ENCODE data around the gene PPP1R37. TPM values are rescaled to one million over a fixed set of nuclear protein-coding genes. Genes with fewer than 3 reads are reported as not detected.

PPP1R37 gene
- total and polyA plus RNA-seq, 2 donors (not counting 3 experiments of a cell fraction or from before 2014, with no cell fraction given) = 16.2 to 27.1 TPM

DNA sequence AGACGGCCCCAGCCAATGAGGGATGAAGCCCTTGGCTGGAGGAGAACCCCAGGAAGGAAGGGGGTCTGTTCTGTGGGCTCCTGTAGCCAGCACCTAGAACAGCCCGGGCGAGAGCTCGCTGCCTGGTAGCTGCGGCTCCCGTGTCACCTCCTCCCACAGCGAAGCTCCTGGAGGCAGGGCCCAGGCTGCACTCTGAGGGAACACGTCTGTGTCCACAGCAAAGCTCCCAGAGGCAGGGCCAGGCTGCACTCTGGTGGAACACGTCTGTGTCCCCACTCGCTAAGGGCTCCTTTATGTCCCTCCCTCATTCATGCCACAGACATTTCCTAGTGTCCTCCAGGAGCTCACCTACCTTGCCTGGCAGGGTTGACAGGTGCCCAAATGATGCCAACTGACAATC, 76.6 kb downstream of the PPP1R37 start:
- intact Hi-C loops (cut with micrococcal nuclease) (no loop called here), dilution Hi-C loops (cut with MboI; ENCODE audit: extremely low pct_ligation_motif_present, low sequenced_read_pairs) (no loop called here)
- CTCF ChIA-PET = no interaction called here

DNA sequence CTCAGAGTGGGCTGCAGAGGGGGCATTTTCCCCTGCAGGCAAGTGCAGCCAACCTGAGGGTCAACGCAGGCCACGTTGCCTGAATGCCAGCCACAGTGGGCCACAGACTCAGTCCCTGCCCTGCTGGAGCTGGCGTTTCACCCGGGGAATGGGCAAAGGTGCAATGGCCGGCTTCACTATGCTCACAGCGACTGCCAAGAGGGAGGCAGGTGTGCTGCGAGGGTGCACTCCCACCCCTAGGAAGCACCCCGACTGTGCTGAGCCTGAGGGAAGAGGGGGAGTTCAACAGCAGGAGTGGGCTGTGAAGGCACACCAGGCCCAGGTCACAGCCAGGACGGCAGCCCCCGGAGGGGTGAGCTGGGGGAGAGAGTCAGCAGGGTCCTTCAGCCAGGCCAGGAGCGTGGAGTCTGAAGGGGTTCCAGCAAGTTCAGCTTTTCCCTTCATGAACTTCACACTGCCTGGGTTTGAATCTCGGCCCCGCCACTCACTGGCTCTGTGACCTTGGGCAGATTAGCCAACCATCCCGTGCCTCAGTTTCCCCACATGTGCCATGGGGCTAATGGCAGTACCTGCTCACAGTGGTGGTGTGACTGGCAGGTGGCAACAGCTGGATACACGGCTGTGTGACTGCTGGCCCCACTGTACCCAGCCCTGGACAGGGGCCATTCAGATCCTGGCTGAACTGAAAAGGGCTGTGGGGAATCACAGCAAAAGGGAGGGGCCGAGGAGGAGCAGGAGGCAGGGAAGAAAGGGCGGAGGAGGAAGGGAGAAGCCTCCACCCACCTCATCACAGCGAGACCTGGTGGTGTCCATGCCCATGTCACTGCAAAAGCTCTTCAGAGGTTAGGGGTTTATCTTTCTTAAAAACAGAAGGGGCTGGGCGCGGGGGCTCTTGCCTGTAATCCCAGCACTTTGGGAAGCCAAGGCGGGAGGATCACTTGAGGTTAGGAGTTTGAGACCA, 77.4 kb downstream of the PPP1R37 start:
- no peak overlapping the region for H2AFZ ChIP-seq (ENCODE audit: low read depth, low read length)
- POLR2A ChIA-PET = no interaction called here
- H4K20me1 ChIP-seq (replicated peaks; ENCODE audit: control insufficient read depth, extremely low read depth, insufficient read depth, low read length) = no peaks in the 10 kb centered on the region
- peaks cover 21% of the 10 kb centered on the region for H3K4me1 ChIP-seq (ENCODE audit: control insufficient read depth, extremely low read depth, insufficient read depth, low read length)
- intact Hi-C loops (cut with micrococcal nuclease) (loop anchor here (1.0 kb wide), 1 partner anchor 8 kb away; no protein-coding TSS in a partner anchor), dilution Hi-C loops (cut with MboI; ENCODE audit: extremely low pct_ligation_motif_present, low sequenced_read_pairs) (no loop called here)
- no peak for FAIRE-seq
- H3K36me3 ChIP-seq (ENCODE audit: control insufficient read depth in 2 of 2, extremely low read depth in 1 of 2, insufficient read depth in 2 of 2, low read length in 2 of 2) = no peaks in the 10 kb centered on the region
- no peaks in the 10 kb centered on the region for H3K27me3 ChIP-seq (ENCODE audit: control insufficient read depth in 2 of 2, insufficient read depth in 2 of 2, low read length in 2 of 2)
- H3K9ac ChIP-seq (replicated peaks; ENCODE audit: extremely low read depth, insufficient read depth, low read length) = peak overlapping the region; percentile 41
- no peak for DNase-seq (ENCODE audit: low read depth, low spot score)
- TSS peak; percentile 25 for BruUV-seq (replicated peaks)
- H3K4me2 ChIP-seq (ENCODE audit: insufficient read depth, low read length) = no peak overlapping the region
- H3K79me2 ChIP-seq (ENCODE audit: control insufficient read depth, insufficient read depth, low read length) = no peaks in the 10 kb centered on the region
- TF ChIP-seq EZH2 (IDR thresholded peaks at IDR 0.05; ENCODE audit: borderline replicate concordance, low read depth, low read length, severe bottlenecking) (no peak), GATA2 (IDR thresholded peaks at IDR 0.05; ENCODE audit: insufficient read depth, insufficient read length, low read depth, low read length) (no peak), JUN (IDR thresholded peaks at IDR 0.05; ENCODE audit: borderline replicate concordance, insufficient read depth, insufficient read length, low read depth) (no peak), POLR2A (IDR thresholded peaks at IDR 0.05; ENCODE audit: low read depth, low read length) (no peak), POLR2AphosphoS5 (IDR thresholded peaks at IDR 0.05; ENCODE audit: insufficient read depth, low read depth, low read length) (no peak), MYC (IDR thresholded peaks at IDR 0.05; ENCODE audit: low read depth, low read length) (no peak), FOS (IDR thresholded peaks at IDR 0.05; ENCODE audit: borderline replicate concordance, insufficient read depth, low read length) (no peak)
- TF ChIP-seq, protein P1, sequence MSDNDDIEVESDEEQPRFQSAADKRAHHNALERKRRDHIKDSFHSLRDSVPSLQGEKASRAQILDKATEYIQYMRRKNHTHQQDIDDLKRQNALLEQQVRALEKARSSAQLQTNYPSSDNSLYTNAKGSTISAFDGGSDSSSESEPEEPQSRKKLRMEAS (IDR thresholded peaks at IDR 0.05; ENCODE audit: insufficient read depth, insufficient read length) = no peak
- TF ChIP-seq, protein P2, sequence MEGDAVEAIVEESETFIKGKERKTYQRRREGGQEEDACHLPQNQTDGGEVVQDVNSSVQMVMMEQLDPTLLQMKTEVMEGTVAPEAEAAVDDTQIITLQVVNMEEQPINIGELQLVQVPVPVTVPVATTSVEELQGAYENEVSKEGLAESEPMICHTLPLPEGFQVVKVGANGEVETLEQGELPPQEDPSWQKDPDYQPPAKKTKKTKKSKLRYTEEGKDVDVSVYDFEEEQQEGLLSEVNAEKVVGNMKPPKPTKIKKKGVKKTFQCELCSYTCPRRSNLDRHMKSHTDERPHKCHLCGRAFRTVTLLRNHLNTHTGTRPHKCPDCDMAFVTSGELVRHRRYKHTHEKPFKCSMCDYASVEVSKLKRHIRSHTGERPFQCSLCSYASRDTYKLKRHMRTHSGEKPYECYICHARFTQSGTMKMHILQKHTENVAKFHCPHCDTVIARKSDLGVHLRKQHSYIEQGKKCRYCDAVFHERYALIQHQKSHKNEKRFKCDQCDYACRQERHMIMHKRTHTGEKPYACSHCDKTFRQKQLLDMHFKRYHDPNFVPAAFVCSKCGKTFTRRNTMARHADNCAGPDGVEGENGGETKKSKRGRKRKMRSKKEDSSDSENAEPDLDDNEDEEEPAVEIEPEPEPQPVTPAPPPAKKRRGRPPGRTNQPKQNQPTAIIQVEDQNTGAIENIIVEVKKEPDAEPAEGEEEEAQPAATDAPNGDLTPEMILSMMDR (IDR thresholded peaks at IDR 0.05; ENCODE audit: extremely low read depth in 1 of 2, insufficient read depth in 1 of 2, low read depth in 1 of 2, low read length in 2 of 2) = no peak
- CTCF ChIA-PET = interaction anchor here (0.8 to 2.1 kb wide), 3 partner anchors 8 to 111 kb away, joined by 3 to 7 read pairs (median 6); no protein-coding TSS in a partner anchor
- H3K4me3 ChIP-seq (replicated peaks in 1 of 3; ENCODE audit: insufficient read depth in 1 of 3, low read depth in 1 of 3, low read length in 3 of 3) = no peak overlapping the region
- H3K9me3 ChIP-seq (replicated peaks; ENCODE audit: control insufficient read depth, insufficient read depth, low read length) = no peaks in the 10 kb centered on the region
- peak overlapping the region; percentile 84 for H3K27ac ChIP-seq (ENCODE audit: insufficient read depth, low read depth, low read length)
- no peaks in the 10 kb centered on the region for H3K9me1 ChIP-seq (replicated peaks; ENCODE audit: control insufficient read depth, extremely low read depth, insufficient read depth, low read length)

More for the DNA sequence above, 76.6 kb downstream of the PPP1R37 start:
- Histone ChIP-seq H3K4me1 (ENCODE audit: control insufficient read depth, extremely low read depth, insufficient read depth, low read length) (peaks cover 21% of the 10 kb centered on the region), H3K4me2 (ENCODE audit: insufficient read depth, low read length) (no peak overlapping the region), H3K79me2 (ENCODE audit: control insufficient read depth, insufficient read depth, low read length) (no peaks in the 10 kb centered on the region), H3K27me3 (ENCODE audit: control insufficient read depth in 2 of 2, insufficient read depth in 2 of 2, low read length in 2 of 2) (no peaks in the 10 kb centered on the region), H3K27ac (ENCODE audit: insufficient read depth, low read depth, low read length) (no peak overlapping the region), H3K36me3 (ENCODE audit: control insufficient read depth in 2 of 2, extremely low read depth in 1 of 2, insufficient read depth in 2 of 2, low read length in 2 of 2) (no peaks in the 10 kb centered on the region), H2AFZ (ENCODE audit: low read depth, low read length) (no peak overlapping the region), H3K9me3 (replicated peaks; ENCODE audit: control insufficient read depth, insufficient read depth, low read length) (no peaks in the 10 kb centered on the region), H3K9ac (replicated peaks; ENCODE audit: extremely low read depth, insufficient read depth, low read length) (no peak overlapping the region), H4K20me1 (replicated peaks; ENCODE audit: control insufficient read depth, extremely low read depth, insufficient read depth, low read length) (no peaks in the 10 kb centered on the region), H3K9me1 (replicated peaks; ENCODE audit: control insufficient read depth, extremely low read depth, insufficient read depth, low read length) (no peaks in the 10 kb centered on the region), H3K4me3 (replicated peaks in 1 of 3; ENCODE audit: insufficient read depth in 1 of 3, low read depth in 1 of 3, low read length in 3 of 3) (no peak overlapping the region)
- POLR2A ChIA-PET = no interaction called here
- TF ChIP-seq EZH2 (IDR thresholded peaks at IDR 0.05; ENCODE audit: borderline replicate concordance, low read depth, low read length, severe bottlenecking) (no peak), POLR2AphosphoS5 (IDR thresholded peaks at IDR 0.05; ENCODE audit: insufficient read depth, low read depth, low read length) (no peak)
- no TSS peak for BruUV-seq (replicated peaks)
- no peak for FAIRE-seq
- no peak for DNase-seq (ENCODE audit: low read depth, low spot score)

Data from endothelial cell of umbilical vein (primary cell).